SKM-1 treated with dmso at 0.1 percent for 144 hours (cell line): Measurements from ENCODE around the gene C6orf132.

Source experiments
- DNase-seq: peaks from one replicate; lab custom pipeline; 2025; ENCODE audit not compliant: unreplicated experiment; lab: John Stamatoyannopoulos, UW

The C6orf132 gene

GRCh38 chr6:42106112-42107023 is 36.1 kb downstream of the C6orf132 start:
- no peak for DNase-seq

- no peak for DNase-seq
Observed at GRCh38 chr6:42105709-42106108, 36.7 kb downstream of the C6orf132 start.

GRCh38 chr6:42105156-42105648 is 37.2 kb downstream of the C6orf132 start:
- no peak for DNase-seq

GRCh38 chr6:42104804-42105125 is 37.7 kb downstream of the C6orf132 start:
- no peak for DNase-seq

- peak; percentile 81 for DNase-seq
Observed at GRCh38 chr6:42104095-42104803, 38.2 kb downstream of the C6orf132 start.

- no peak for DNase-seq
Observed at GRCh38 chr6:42103753-42104094, 38.7 kb downstream of the C6orf132 start.

- DNase-seq: no peak
Observed at GRCh38 chr6:42103216-42103615, 39.2 kb downstream of the C6orf132 start.

- no peak for DNase-seq
Observed at GRCh38 chr6:42101186-42101657, 41.2 kb downstream of the C6orf132 start.

- DNase-seq: no peak
Observed at GRCh38 chr6:42100029-42100901, 42.2 kb downstream of the C6orf132 start.

- no peak for DNase-seq
Observed at GRCh38 chr6:42099340-42100028, 42.9 kb downstream of the C6orf132 start.

- DNase-seq: no peak
Observed at GRCh38 chr6:42095776-42096541, 46.5 kb downstream of the C6orf132 start.

GRCh38 chr6:42095094-42095493 is 47.3 kb downstream of the C6orf132 start:
- no peak for DNase-seq

GRCh38 chr6:42093582-42094329 is 48.7 kb downstream of the C6orf132 start:
- DNase-seq: no peak

GRCh38 chr6:42091718-42092023 is 50.7 kb downstream of the C6orf132 start:
- no peak for DNase-seq

- DNase-seq: no peak
Observed at GRCh38 chr6:42090819-42091717, 51.4 kb downstream of the C6orf132 start.

- DNase-seq: no peak
Observed at GRCh38 chr6:42088101-42088591, 54.3 kb downstream of the C6orf132 start.

- DNase-seq: no peak
Observed at GRCh38 chr6:42086046-42087035, 56.1 kb downstream of the C6orf132 start.
